Epithelial cell of esophagus (primary cell): ENCODE data around the gene STAT5B.
A peak's percentile ranks its signal among the peaks of the same experiment; 100 is the strongest.

Experiments used
- DNase-seq: peaks from one replicate; pipeline ENCODE4 v3.0.0; 2010; ENCODE audit warnings: low read depth
- H3K4me3 ChIP-seq: 2 replicates; pipeline ENCODE4 v1.5.1; 2011; ENCODE audit warnings: mild to moderate bottlenecking, low read length, control low read depth
- TF ChIP-seq, protein P1 (sequence below): IDR thresholded peaks from 2 replicates; pipeline ENCODE4 v1.5.1; 2011; ENCODE audit warnings: low read depth, mild to moderate bottlenecking, low read length, control low read depth, inconsistent platforms; ENCODE audit not compliant: insufficient read depth; ENCODE audit errors: missing control alignments

Gene STAT5B

DNA sequence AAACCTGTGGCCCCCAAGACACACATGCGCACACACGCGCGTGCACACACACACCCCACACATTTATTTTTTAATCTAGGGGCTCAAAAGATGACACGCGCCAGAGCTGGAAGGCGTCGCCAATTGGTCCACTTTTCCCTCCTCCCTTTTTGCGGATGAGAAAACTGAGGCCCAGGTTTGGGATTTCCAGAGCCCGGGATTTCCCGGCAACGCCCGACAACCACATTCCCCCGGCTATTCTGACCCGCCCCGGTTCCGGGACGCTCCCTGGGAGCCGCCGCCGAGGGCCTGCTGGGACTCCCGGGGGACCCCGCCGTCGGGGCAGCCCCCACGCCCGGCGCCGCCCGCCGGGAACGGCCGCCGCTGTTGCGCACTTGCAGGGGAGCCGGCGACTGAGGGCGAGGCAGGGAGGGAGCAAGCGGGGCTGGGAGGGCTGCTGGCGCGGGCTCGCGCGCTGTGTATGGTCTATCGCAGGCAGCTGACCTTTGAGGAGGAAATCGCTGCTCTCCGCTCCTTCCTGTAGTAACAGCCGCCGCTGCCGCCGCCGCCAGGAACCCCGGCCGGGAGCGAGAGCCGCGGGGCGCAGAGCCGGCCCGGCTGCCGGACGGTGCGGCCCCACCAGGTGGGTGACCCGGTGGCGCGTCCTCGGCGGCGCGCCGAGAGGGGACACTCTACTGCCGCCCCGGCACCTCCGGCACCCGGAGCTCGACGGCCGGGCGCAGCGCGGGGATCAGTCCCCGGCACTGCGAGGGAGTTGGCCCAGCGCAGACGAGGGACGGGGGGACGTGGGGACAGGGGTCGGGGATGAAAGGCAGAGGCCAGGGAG lies 12.0 kb upstream of the STAT5B start, which contains the start of gene STAT5A:
TSS of gene STAT5A (plus strand) at position 522 of the 826 bp plus-strand sequence. CDS start 914 bp downstream, outside the sequence.
- H3K4me3 ChIP-seq = peak within 1 kb of the TSS; percentile 31
- TF ChIP-seq, protein P1, sequence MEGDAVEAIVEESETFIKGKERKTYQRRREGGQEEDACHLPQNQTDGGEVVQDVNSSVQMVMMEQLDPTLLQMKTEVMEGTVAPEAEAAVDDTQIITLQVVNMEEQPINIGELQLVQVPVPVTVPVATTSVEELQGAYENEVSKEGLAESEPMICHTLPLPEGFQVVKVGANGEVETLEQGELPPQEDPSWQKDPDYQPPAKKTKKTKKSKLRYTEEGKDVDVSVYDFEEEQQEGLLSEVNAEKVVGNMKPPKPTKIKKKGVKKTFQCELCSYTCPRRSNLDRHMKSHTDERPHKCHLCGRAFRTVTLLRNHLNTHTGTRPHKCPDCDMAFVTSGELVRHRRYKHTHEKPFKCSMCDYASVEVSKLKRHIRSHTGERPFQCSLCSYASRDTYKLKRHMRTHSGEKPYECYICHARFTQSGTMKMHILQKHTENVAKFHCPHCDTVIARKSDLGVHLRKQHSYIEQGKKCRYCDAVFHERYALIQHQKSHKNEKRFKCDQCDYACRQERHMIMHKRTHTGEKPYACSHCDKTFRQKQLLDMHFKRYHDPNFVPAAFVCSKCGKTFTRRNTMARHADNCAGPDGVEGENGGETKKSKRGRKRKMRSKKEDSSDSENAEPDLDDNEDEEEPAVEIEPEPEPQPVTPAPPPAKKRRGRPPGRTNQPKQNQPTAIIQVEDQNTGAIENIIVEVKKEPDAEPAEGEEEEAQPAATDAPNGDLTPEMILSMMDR = no peak
- peak; percentile 70 for DNase-seq

DNA sequence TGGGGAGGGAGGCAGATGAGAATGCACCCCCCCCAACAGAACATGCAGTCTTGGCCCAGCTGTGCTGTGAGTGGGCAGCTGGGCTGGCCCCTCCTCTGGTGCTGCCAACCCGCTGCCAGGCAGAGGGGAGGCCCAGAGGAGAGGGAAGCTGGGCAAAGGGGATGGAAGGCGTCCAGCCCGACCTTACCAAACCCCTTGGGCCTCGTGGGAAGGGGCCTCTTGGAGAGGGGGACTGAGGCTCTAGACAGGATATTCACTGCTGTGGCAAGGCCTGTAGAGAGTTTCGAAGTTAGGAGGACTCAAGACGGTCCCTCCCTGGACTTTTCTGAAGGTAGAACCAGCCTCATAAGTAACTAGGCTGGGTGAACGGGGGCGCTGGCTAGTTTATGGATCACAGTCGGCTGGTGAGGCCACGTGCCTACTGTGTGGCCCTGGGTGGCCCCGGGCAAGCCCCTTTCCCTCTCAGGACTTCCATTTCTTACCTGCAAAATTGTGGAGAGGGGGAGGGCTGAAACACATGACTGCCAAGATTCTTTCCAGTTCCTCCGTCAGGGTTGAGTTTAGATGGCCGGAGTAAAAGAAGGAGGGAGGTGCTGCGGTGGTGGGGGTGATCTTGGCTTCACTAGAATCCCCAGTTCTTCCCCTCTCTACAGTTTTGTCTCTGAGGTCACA lies 11.2 kb upstream of the STAT5B start:
- H3K4me3 ChIP-seq = peak overlapping the region; percentile 31
- DNase-seq = no peak
- TF ChIP-seq, protein P1 = no peak

DNA sequence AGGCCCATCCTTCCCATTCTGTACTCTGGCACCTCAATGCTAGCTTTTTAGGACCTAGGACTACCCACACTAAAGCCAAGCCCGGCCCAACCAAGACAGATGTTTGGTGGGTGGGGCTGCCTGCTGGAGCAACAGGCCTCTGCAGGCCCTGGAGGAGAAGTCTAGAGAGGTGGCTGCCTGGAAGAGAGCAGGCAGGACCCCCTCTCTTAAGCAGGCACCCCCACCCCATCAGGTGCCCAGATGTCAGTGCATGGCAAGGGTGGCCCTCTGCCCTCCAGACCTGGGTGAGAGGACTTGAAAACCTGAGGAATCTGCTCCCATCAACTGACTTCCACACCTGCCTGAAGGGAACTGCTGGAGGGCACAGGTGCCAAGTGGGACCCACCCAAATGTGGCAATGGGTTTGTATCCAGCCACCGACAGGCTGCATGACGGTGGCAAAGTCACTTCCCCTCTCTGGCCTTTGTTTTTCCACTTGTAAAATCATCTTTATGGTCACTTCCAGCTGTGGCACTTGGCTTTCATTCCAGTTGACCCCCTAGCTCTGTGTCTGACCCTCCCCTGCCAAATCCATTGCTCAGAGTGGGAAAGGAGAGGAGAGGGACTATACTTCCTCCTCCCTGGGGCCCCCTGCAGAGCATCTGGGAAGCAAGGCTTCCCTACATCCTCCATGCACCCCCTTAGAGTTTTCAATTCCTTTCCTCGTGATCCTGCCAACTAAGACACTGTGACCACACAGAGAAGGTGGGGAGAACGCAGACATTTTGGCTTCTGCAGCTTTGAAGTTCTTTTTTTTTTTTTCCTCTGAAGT lies 10.4 kb upstream of the STAT5B start:
- TF ChIP-seq, protein P1 = no peak
- DNase-seq = peak; percentile 36

DNA sequence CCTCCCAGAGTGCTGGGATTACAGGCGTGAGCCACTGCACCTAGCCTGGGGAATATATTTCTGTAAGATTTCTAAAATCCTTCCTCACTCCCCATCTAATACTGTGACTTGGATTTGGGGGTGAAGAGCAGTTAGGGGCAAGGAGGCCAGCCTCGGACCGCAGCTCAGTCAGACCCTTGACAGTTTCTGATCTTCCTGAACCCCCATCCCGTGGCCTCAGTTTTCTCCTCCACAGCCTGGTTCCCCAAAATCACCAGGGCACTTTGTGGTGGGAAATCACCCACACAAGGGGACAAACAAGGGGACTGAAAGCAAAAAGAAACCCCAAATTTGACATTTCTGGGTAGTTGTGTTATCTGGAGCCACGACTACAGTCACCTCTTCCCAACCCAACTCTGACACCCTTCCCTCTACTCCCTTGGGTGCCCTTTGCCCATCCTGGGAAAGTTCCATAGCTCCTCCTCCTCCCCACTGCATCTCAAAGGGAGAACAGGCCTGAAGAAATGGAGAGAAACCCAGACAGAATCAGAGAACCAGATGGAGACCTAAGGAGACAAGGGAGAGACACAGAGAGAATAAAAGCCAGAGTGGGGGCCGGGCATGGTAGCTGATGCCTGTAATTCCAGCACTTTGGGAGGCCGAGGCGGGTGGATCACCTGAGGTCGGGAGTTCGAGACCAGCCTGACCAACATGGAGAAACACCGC lies 9.3 kb upstream of the STAT5B start:
- TF ChIP-seq, protein P1 = no peak
- no peak for DNase-seq
- no peak overlapping the region for H3K4me3 ChIP-seq

More for the DNA sequence above, 10.4 kb upstream of the STAT5B start:
- no peak overlapping the region for H3K4me3 ChIP-seq

DNA sequence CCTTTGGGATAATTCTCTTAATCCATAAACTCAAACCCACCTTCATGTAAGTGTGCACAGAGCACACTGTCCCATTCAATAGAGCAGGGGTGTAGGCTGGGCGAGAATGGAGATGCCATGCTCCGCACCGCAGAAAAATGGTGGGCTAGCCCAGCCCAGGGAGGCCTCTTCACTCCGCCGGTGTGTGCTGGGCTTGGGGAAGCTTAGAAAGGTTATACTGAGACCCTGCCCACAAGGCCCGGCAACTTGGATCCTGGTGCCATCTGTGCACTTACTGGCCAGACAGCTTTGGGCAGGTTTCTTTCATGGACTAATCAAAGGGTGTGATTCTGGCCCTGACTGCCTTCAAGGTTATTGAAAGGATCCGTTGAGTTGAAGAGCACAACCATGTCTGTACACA lies 8.4 kb upstream of the STAT5B start:
- no peak for DNase-seq
- TF ChIP-seq, protein P1 = no peak
- H3K4me3 ChIP-seq = no peak overlapping the region

DNA sequence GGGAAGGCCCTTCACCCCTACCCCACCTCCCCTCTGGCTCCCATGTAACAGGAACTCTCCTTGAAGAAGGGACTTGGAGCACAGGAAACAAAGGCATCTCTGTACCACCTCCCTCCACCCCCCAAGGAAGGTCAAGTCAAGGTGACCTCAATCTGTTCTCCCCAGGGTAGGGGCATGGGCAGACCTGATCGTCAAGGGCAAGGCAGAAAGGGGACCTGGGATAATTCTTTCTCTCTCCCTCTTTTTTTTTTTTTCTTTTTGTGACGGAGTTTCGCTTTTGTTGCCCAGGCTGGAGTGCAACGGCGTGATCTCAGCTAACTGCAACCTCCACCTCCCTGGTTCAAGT lies 7.8 kb upstream of the STAT5B start:
- DNase-seq = no peak
- H3K4me3 ChIP-seq = no peak overlapping the region
- TF ChIP-seq, protein P1 = no peak
